Natural killer cell (primary cell): Measurements from ENCODE around the gene SUSD5. TPM values are rescaled to one million over a fixed set of nuclear protein-coding genes. Genes with fewer than 3 reads are reported as not detected.

ENCODE experiments used
- ATAC-seq, 3 donors: fragments of 150-1000 bp in 2 of 3; fragments of 200-7000 bp in 1 of 3; cut with Tn5 transposase; 1 replicate in 1 of 3; 2 replicates in 2 of 3; pipeline ENCODE4 v1.10.0; 2021; ENCODE audit warnings: mild to moderate bottlenecking in 2 of 3, moderate library complexity in 2 of 3
- DNase-seq, 2 donors: peaks; one replicate each; pipeline versions ENCODE4 v3.0.0 to v3.0.0-alpha.2; 2013 to 2021; ENCODE audit warnings: mixed read lengths in 1 of 2
- H3K27ac ChIP-seq: one replicate; pipeline ENCODE4 v1.5.1; 2013; ENCODE audit warnings: mild to moderate bottlenecking, low read length
- H3K27me3 ChIP-seq: one replicate; pipeline ENCODE4 v1.6.1; 2013; ENCODE audit warnings: low read length; ENCODE audit not compliant: control insufficient read depth, insufficient read depth
- H3K36me3 ChIP-seq: one replicate; pipeline ENCODE4 v1.6.1; 2013; ENCODE audit warnings: low read length; ENCODE audit not compliant: control insufficient read depth, insufficient read depth
- H3K4me1 ChIP-seq: one replicate; pipeline ENCODE4 v1.6.1; 2013; ENCODE audit warnings: low read length; ENCODE audit not compliant: control insufficient read depth, insufficient read depth
- H3K4me3 ChIP-seq: one replicate; pipeline ENCODE4 v1.5.1; 2013; ENCODE audit warnings: low read length
- H3K9me3 ChIP-seq: one replicate; pipeline ENCODE4 v1.6.1; 2013; ENCODE audit warnings: low read length; ENCODE audit not compliant: control insufficient read depth, insufficient read depth
- H3K27ac Mint-ChIP-seq, 2 donors: one replicate each; pipeline ENCODE4 v1.8.0; 2022; ENCODE audit warnings: mild to moderate bottlenecking in 2 of 2, mixed read lengths in 2 of 2, moderate library complexity in 1 of 2
- H3K27me3 Mint-ChIP-seq, 2 donors: one replicate each; pipeline ENCODE4 v1.8.0; 2022; ENCODE audit warnings: low read depth in 2 of 2, mixed read lengths in 2 of 2
- H3K36me3 Mint-ChIP-seq: one replicate; pipeline ENCODE4 v1.8.0; 2022; ENCODE audit warnings: mixed read lengths
- H3K4me1 Mint-ChIP-seq, 2 donors: one replicate each; pipeline ENCODE4 v1.8.0; 2022; ENCODE audit warnings: mixed read lengths in 2 of 2
- H3K4me3 Mint-ChIP-seq: one replicate; pipeline ENCODE4 v1.8.0; 2022; ENCODE audit warnings: mild to moderate bottlenecking, moderate library complexity, mixed read lengths
- H3K9me3 Mint-ChIP-seq, 2 donors: one replicate each; pipeline ENCODE4 v1.8.0; 2022; ENCODE audit warnings: mixed read lengths in 2 of 2
- WGBS: methylation state at CpG from one replicate; pipeline ENCODE4 v1.1.7; 2013; ENCODE audit warnings: missing lambda C conversion rate; ENCODE audit not compliant: insufficient coverage; 5-methylcytosine and 5-hydroxymethylcytosine counted together
- intact Hi-C: fragments of 100-400 bp; cut with micrococcal nuclease; formaldehyde crosslinking; loops from one replicate; pipeline ENCODE4 v1.14.2; 2022
- total RNA-seq, 4 donors: library from RNA; stranded (reverse); fragments of 120-200 nt in 1 of 4; gene quantifications; one replicate each; pipeline versions ENCODE4 v1.2.3 to v1.2.4, GENCODE V29; 2013 to 2022
- TF ChIP-seq, protein P1 (sequence below): fragments of 200-600 bp; IDR thresholded peaks from one replicate; pipeline ENCODE4 v1.8.0; 2022; ENCODE audit warnings: antibody characterized with exemption

The SUSD5 gene
- total RNA-seq = not detected
- 0.41 TPM for total RNA-seq (2013)

DNA sequence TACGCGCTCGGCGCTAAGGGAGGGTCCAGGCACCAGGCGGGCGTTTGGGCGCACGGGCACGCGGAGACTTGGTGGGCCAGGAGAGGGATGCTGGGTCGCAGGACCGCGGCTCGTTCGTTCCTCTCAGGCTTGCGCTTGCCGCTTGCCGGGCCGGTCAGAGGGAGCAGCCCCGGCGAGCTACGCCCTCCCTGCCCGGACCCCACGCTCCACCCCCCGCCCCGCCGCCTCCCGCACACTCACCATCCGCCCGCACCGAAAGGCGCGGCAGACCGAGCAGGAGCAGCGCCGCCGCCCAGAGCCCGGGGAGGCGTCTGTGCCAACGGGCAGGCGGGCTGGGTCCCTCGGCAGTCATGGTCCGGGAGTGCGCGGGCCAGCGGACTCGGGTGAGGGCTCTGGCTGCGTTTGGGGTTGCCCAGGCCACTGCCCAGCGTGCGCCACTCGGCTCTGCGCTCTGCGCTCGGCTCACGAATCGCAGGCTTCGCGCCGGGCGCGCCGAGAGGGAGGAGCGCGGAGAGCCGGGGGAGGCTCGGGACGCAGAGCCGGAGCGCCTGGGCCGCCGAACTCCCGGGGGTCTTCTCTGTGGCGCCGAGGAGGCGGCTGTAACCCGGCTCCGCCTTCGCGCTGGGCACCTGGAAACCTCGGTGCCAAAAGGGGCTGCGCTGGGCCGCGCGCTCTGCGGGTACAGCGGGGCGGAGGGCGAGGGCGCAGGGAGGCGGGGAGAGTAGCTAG, at the start of gene SUSD5:
Gene SUSD5, minus strand, starts transcription at position 365 of the 729 bp plus-strand sequence. Its CDS starts 13 bp downstream, at position 352.
- Histone ChIP-seq H3K36me3 (no peaks in the 10 kb centered on the region), H3K4me3 (no peak within 1 kb of the TSS), H3K9me3 (no peaks in the 10 kb centered on the region), H3K27me3 (peaks cover 21% of the 10 kb centered on the region), H3K4me1 (no peaks in the 10 kb centered on the region), H3K27ac (no peak within 1 kb of the TSS)
- DNase-seq (no peak), ATAC-seq (no peak)
- 3% methylated on average over 90 of the region's 90 CpGs for WGBS
- Mint-ChIP-seq H3K9me3 (no peaks in the 10 kb centered on the region), H3K27me3 (peaks cover 33 to 43% of the 10 kb centered on the region in 2 donors), H3K27ac (no peak within 1 kb of the TSS), H3K4me1 (no peaks in the 10 kb centered on the region), H3K36me3 (no peaks in the 10 kb centered on the region), H3K4me3 (no peak within 1 kb of the TSS)
- TF ChIP-seq, protein P1, sequence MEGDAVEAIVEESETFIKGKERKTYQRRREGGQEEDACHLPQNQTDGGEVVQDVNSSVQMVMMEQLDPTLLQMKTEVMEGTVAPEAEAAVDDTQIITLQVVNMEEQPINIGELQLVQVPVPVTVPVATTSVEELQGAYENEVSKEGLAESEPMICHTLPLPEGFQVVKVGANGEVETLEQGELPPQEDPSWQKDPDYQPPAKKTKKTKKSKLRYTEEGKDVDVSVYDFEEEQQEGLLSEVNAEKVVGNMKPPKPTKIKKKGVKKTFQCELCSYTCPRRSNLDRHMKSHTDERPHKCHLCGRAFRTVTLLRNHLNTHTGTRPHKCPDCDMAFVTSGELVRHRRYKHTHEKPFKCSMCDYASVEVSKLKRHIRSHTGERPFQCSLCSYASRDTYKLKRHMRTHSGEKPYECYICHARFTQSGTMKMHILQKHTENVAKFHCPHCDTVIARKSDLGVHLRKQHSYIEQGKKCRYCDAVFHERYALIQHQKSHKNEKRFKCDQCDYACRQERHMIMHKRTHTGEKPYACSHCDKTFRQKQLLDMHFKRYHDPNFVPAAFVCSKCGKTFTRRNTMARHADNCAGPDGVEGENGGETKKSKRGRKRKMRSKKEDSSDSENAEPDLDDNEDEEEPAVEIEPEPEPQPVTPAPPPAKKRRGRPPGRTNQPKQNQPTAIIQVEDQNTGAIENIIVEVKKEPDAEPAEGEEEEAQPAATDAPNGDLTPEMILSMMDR = no peak
- intact Hi-C loops = no loop called here

DNA sequence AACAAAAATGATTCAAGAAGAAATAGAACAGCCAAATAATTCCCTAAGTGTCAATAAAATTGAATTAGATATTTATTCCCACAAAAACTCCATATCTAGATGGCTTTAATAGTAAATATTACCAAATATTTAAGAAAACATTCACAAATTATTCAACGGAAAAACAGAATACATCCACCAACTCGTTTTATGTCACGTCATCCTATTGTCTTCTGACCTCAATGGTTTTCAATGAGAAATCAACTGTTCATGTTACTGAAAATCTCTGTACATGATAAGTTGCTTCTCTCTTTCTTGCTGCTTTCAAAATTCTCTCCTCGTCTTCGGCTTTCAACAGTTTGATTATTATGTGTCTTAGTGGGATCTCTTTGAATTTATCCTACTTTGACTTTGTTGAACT, 41.5 kb upstream of the SUSD5 start:
- H3K36me3 ChIP-seq = no peaks in the 10 kb centered on the region
- no peaks in the 10 kb centered on the region for H3K36me3 Mint-ChIP-seq
- no peaks in the 10 kb centered on the region for H3K4me1 ChIP-seq
- no peak overlapping the region for H3K27ac Mint-ChIP-seq
- no peaks in the 10 kb centered on the region for H3K9me3 ChIP-seq
- WGBS = 94% methylated on average over 3 of the region's 5 CpGs
- DNase-seq (no peak), ATAC-seq (no peak)
- peaks cover 2 to 3% of the 10 kb centered on the region in 2 donors for H3K9me3 Mint-ChIP-seq
- H3K27me3 ChIP-seq = no peaks in the 10 kb centered on the region
- intact Hi-C loops = no loop called here
- H3K27ac ChIP-seq = no peak overlapping the region
- H3K4me1 Mint-ChIP-seq = no peaks in the 10 kb centered on the region
- TF ChIP-seq, protein P1 = no peak
- H3K4me3 ChIP-seq = no peak overlapping the region
- H3K4me3 Mint-ChIP-seq = no peak overlapping the region
- H3K27me3 Mint-ChIP-seq = peaks cover 0 to 3% of the 10 kb centered on the region in 2 donors

DNA sequence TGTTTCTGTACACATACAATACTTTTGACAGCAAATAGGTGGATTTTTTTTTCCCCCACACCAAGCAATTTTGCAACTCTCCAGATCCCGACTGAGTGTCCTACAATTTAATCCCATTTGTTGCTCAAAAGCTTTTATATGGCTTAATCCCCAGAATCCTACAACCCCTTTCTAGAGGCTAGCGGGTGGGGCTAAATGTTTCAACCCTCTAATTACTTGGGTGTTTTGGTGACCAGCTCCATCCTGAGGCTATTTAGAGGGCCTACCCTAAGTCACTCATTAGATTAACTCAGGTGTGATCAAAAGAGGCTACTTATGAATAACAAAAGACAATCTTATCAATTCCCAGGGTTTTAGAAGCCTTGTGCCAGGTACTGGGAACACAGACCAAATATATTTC, 37.6 kb upstream of the SUSD5 start:
- no peak overlapping the region for H3K27ac ChIP-seq
- 81% methylated on average over 2 of the region's 2 CpGs for WGBS
- TF ChIP-seq, protein P1 = no peak
- no peak overlapping the region for H3K27ac Mint-ChIP-seq
- no peak for ATAC-seq
- peaks cover 2 to 3% of the 10 kb centered on the region in 2 donors for H3K27me3 Mint-ChIP-seq
- H3K4me1 ChIP-seq = no peaks in the 10 kb centered on the region
- H3K4me3 ChIP-seq = no peak overlapping the region
- no peaks in the 10 kb centered on the region for H3K36me3 ChIP-seq
- intact Hi-C loops = no loop called here
- no peaks in the 10 kb centered on the region for H3K9me3 ChIP-seq
- H3K9me3 Mint-ChIP-seq = peaks cover 0 to 3% of the 10 kb centered on the region in 2 donors
- no peaks in the 10 kb centered on the region for H3K4me1 Mint-ChIP-seq
- no peaks in the 10 kb centered on the region for H3K27me3 ChIP-seq
- no peak for DNase-seq
- no peaks in the 10 kb centered on the region for H3K36me3 Mint-ChIP-seq
- H3K4me3 Mint-ChIP-seq = no peak overlapping the region

DNA sequence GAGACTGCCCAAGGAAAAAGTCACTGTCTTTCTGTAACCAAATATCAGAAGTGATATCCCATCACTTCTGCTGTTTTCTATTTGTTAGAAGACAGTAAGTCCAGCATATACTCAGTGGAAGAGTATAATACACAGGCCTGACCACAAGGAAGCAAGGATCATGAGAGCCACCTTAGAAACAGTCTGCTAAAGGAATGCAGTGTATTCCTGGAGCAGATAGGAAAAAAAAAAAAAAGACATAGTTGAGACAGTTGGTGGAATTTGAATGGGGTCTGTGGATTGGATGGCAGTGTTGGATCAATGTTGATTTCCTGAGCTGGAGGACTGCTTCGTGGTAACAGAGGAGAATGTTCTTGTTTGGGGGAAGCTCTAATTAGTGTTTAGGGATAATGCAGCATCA, 32.1 kb upstream of the SUSD5 start:
- no peak overlapping the region for H3K27ac Mint-ChIP-seq
- H3K27me3 Mint-ChIP-seq = peaks cover 7 to 18% of the 10 kb centered on the region in 2 donors
- Histone ChIP-seq H3K36me3 (no peaks in the 10 kb centered on the region), H3K4me1 (no peaks in the 10 kb centered on the region), H3K4me3 (no peak overlapping the region), H3K9me3 (no peaks in the 10 kb centered on the region), H3K27me3 (no peaks in the 10 kb centered on the region), H3K27ac (no peak overlapping the region)
- no peaks in the 10 kb centered on the region for H3K36me3 Mint-ChIP-seq
- TF ChIP-seq, protein P1 = no peak
- peaks cover 0 to 2% of the 10 kb centered on the region in 2 donors for H3K9me3 Mint-ChIP-seq
- H3K4me1 Mint-ChIP-seq = no peaks in the 10 kb centered on the region
- intact Hi-C loops = no loop called here
- ATAC-seq = no peak
- no peak for DNase-seq
- 50% methylated on average over 1 of the region's 1 CpG for WGBS
- no peak overlapping the region for H3K4me3 Mint-ChIP-seq
